ENCODE results near the gene BLTP2. TPM values are rescaled to one million over a fixed set of nuclear protein-coding genes. Genes with fewer than 3 reads are reported as not detected.

The BLTP2 gene
- total and polyA plus RNA-seq, 2 of the 13 experiments (the other 11 are each of a cell fraction or from before 2014, with no cell fraction given), result 66.7 to 80.9 TPM

DNA sequence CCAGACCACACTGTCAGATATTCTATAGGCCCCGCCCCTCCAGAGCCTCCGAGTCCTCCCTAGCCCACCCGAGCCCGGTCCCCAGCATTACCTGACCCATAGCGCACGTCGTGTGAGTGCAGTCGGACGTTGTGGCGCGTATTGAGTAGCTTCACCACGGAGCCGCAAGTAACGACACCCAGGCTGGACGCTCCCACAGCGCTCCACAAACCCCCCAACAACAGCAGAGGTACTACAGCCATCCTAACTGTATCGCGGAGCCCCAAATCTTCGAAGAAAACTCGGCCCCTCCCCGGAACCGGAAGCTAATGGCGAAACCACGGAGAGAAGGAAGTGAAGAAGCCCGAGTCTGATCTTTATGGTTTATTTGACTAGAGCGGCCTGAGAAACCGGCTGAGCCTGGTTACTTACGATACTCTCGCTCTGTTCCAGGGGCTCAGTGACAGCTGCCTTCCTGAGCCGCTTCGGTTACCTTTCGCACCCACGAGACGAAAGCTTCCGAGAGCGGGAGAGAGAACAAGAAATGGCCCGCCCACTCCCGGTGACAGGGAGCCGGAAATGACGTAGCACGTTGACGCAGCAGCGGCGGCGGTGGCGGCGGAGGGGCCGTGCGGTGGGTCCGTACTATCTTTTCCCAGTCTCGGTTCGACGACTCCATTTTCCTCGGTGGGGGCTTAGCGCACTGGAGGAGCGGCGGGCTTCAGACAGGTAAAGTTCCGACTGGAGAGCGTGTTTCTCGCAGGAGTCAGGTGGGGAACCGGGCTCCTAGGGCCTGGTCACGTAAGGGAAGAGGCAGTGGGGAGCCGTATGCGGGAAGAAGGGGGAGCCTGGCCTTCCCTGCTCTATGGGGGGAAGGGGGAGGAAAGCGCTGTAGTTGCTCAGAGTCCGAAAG, 16.9 kb upstream of the BLTP2 start, which contains the start of the genes SDF2 and SUPT6H (continued):
- TF ChIP-seq, protein P1, sequence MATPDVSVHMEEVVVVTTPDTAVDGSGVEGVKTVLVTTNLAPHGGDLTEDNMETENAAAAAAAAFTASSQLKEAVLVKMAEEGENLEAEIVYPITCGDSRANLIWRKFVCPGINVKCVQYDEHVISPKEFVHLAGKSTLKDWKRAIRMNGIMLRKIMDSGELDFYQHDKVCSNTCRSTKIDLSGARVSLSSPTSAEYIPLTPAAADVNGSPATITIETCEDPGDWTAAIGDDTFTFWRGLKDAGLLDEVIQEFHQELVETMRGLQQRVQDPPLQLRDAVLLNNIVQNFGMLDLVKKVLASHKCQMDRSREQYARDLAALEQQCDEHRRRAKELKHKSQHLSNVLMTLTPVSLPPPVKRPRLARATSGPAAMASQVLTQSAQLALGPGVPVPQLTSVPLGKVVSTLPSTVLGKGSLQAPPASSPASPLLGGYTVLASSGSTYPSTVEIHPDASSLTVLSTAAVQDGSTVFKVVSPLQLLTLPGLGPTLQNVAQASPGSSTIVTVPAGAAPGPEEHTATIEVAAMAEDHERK (CRISPR knock-in tag; IDR thresholded peaks at IDR 0.05; ENCODE audit: low read depth), result peak; percentile 93
- TF ChIP-seq, protein P2, sequence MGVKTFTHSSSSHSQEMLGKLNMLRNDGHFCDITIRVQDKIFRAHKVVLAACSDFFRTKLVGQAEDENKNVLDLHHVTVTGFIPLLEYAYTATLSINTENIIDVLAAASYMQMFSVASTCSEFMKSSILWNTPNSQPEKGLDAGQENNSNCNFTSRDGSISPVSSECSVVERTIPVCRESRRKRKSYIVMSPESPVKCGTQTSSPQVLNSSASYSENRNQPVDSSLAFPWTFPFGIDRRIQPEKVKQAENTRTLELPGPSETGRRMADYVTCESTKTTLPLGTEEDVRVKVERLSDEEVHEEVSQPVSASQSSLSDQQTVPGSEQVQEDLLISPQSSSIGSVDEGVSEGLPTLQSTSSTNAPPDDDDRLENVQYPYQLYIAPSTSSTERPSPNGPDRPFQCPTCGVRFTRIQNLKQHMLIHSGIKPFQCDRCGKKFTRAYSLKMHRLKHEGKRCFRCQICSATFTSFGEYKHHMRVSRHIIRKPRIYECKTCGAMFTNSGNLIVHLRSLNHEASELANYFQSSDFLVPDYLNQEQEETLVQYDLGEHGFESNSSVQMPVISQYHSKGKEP (CRISPR knock-in tag; IDR thresholded peaks at IDR 0.05), result 0 out of 2 replicates have a peak, but pooled peaks have one; percentile 16
- peak; percentile 85 for TF ChIP-seq ZNF883 (CRISPR knock-in tag; IDR thresholded peaks at IDR 0.05; ENCODE audit: not compliant biosample characterization)
- TF ChIP-seq PRPF4 (IDR thresholded peaks at IDR 0.05; ENCODE audit: low read depth, low read length, poor library complexity, severe bottlenecking), result no peak
- TF ChIP-seq, protein P3, sequence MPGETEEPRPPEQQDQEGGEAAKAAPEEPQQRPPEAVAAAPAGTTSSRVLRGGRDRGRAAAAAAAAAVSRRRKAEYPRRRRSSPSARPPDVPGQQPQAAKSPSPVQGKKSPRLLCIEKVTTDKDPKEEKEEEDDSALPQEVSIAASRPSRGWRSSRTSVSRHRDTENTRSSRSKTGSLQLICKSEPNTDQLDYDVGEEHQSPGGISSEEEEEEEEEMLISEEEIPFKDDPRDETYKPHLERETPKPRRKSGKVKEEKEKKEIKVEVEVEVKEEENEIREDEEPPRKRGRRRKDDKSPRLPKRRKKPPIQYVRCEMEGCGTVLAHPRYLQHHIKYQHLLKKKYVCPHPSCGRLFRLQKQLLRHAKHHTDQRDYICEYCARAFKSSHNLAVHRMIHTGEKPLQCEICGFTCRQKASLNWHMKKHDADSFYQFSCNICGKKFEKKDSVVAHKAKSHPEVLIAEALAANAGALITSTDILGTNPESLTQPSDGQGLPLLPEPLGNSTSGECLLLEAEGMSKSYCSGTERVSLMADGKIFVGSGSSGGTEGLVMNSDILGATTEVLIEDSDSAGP (CRISPR knock-in tag; IDR thresholded peaks at IDR 0.05; ENCODE audit: borderline replicate concordance), result peak; percentile 75
- peak; percentile 92 for TF ChIP-seq HOXA3 (CRISPR knock-in tag; IDR thresholded peaks at IDR 0.05)
- TF ChIP-seq ZC3H13 (CRISPR knock-in tag; IDR thresholded peaks at IDR 0.05), result 0 out of 2 replicates have a peak, but pooled peaks have one; percentile 61
- TF ChIP-seq ZNF282 (IDR thresholded peaks at IDR 0.05; ENCODE audit: partially characterized antibody), result no peak
- peak; percentile 92 for TF ChIP-seq PHF8 (CRISPR knock-in tag; IDR thresholded peaks at IDR 0.05)
- TF ChIP-seq ZNF501 (CRISPR knock-in tag; IDR thresholded peaks at IDR 0.05), result peak; percentile 94
- TF ChIP-seq KMT2B (CRISPR knock-in tag; IDR thresholded peaks at IDR 0.05), result peak; percentile 93
- TF ChIP-seq ZBTB38 (CRISPR knock-in tag; IDR thresholded peaks at IDR 0.05), result 0 out of 2 replicates have a peak, but pooled peaks have one; percentile 19
- TF ChIP-seq ZNF724P (CRISPR knock-in tag; IDR thresholded peaks at IDR 0.05; ENCODE audit: borderline replicate concordance), result peak; percentile 28; the same call in 1 of the 2 replicates
- TF ChIP-seq HOXA5 (CRISPR knock-in tag; IDR thresholded peaks at IDR 0.05), result no peak
